ENCODE results near the gene AUNIP. TPM values are rescaled to one million over a fixed set of nuclear protein-coding genes. Genes with fewer than 3 reads are reported as not detected.

The AUNIP gene
- total RNA-seq, 1 experiment from 2014 or later = 7.7 TPM

DNA sequence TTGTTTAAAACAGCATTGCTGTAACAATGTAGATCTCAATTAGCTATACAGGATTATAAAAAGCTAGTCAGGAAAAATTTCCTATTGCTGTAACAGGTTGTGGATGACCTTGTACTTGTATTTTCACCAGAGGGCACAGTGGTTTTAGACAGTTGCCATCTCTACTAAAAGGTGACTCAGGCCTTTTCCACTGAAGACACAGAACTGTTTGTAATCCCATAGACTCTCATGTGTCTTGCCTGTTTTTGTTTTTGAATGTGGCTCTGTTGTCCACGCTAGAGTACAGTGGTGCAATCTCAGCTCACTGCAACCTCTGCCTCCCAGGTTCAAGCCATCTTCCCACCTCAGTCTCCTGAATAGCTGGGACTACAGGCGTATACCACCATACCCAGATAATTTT lies 33.7 kb downstream of the AUNIP start:
- Mint-ChIP-seq H3K36me3 (ENCODE audit: insufficient read depth, unreplicated experiment) (peaks cover 27% of the 10 kb centered on the region), H3K27me3 (ENCODE audit: unreplicated experiment) (no peaks in the 10 kb centered on the region), H3K4me3 (ENCODE audit: low read depth, unreplicated experiment) (no peak overlapping the region), H3K27ac (ENCODE audit: unreplicated experiment) (no peak overlapping the region), H3K9me3 (ENCODE audit: low read depth, unreplicated experiment) (no peaks in the 10 kb centered on the region), H3K4me1 (ENCODE audit: low read depth, unreplicated experiment) (peaks cover 16% of the 10 kb centered on the region)
- TF ChIP-seq, protein P1, sequence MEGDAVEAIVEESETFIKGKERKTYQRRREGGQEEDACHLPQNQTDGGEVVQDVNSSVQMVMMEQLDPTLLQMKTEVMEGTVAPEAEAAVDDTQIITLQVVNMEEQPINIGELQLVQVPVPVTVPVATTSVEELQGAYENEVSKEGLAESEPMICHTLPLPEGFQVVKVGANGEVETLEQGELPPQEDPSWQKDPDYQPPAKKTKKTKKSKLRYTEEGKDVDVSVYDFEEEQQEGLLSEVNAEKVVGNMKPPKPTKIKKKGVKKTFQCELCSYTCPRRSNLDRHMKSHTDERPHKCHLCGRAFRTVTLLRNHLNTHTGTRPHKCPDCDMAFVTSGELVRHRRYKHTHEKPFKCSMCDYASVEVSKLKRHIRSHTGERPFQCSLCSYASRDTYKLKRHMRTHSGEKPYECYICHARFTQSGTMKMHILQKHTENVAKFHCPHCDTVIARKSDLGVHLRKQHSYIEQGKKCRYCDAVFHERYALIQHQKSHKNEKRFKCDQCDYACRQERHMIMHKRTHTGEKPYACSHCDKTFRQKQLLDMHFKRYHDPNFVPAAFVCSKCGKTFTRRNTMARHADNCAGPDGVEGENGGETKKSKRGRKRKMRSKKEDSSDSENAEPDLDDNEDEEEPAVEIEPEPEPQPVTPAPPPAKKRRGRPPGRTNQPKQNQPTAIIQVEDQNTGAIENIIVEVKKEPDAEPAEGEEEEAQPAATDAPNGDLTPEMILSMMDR (IDR thresholded peaks at IDR 0.05; ENCODE audit: unreplicated experiment) = no peak
- CTCF ChIA-PET = no interaction called here
- intact Hi-C loops (cut with micrococcal nuclease; ENCODE audit: unreplicated experiment) = no loop called here
- BruUV-seq (replicated peaks) = no TSS peak
- no peak for DNase-seq

DNA sequence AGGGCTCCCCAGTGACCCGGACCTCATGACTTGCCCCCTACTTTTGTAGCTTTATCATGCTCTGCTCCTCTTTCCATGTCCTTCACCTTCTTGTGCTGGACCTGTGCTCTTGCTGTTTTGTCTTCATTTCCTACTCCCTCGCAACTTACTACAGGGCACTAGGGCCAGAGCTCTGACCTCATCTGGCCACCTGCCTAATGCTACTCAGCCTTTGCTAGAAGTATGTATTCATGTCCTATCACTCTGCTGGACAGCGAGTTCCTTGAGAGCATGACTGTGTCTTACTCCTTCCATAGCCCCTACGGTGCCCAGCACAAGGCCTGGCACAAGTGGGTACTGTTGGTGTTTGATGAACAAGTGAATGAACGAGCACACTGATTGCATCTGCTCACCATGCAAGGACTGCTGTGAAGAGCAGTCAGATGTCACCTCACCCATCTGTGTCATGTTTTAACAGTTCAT lies 37.6 kb downstream of the AUNIP start:
- H3K4me3 Mint-ChIP-seq (ENCODE audit: low read depth, unreplicated experiment) = peak overlapping the region; percentile 77
- H3K9me3 Mint-ChIP-seq (ENCODE audit: low read depth, unreplicated experiment) = no peaks in the 10 kb centered on the region
- peak overlapping the region; percentile 64 for H3K27ac Mint-ChIP-seq (ENCODE audit: unreplicated experiment)
- H3K4me1 Mint-ChIP-seq (ENCODE audit: low read depth, unreplicated experiment) = peaks cover 32% of the 10 kb centered on the region
- CTCF ChIA-PET = interaction anchor here (0.6 kb wide), 1 partner anchor 16 kb away, joined by 3 read pairs; no protein-coding TSS in a partner anchor
- no TSS peak for BruUV-seq (replicated peaks)
- intact Hi-C loops (cut with micrococcal nuclease; ENCODE audit: unreplicated experiment) = no loop called here
- peaks cover 41% of the 10 kb centered on the region for H3K36me3 Mint-ChIP-seq (ENCODE audit: insufficient read depth, unreplicated experiment)
- H3K27me3 Mint-ChIP-seq (ENCODE audit: unreplicated experiment) = no peaks in the 10 kb centered on the region
- no peak for DNase-seq
- TF ChIP-seq, protein P1 (IDR thresholded peaks at IDR 0.05; ENCODE audit: unreplicated experiment) = no peak

DNA sequence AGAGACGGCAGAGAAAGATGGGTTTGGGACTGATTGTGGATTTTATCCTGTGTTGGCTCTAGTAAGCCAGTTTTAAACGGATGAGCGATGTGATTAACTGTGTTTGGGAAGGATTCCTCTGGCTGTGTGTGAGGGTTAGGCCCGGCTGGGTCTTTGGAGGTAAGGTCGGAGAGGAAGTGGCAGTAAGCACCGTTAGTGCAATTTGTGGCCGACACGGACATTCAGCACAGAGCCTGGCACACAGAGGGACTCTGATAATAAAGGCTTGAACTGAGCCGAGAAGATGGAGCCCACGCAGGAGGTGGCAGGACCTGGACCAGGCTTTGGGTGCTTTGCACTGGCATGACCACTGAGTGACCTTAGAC lies 38.2 kb downstream of the AUNIP start:
- Mint-ChIP-seq H3K27ac (ENCODE audit: unreplicated experiment) (peak overlapping the region; percentile 64), H3K27me3 (ENCODE audit: unreplicated experiment) (no peaks in the 10 kb centered on the region), H3K9me3 (ENCODE audit: low read depth, unreplicated experiment) (no peaks in the 10 kb centered on the region), H3K4me1 (ENCODE audit: low read depth, unreplicated experiment) (peaks cover 32% of the 10 kb centered on the region), H3K36me3 (ENCODE audit: insufficient read depth, unreplicated experiment) (peaks cover 41% of the 10 kb centered on the region), H3K4me3 (ENCODE audit: low read depth, unreplicated experiment) (peak overlapping the region; percentile 77)
- no peak for DNase-seq
- no TSS peak for BruUV-seq (replicated peaks)
- TF ChIP-seq, protein P1 (IDR thresholded peaks at IDR 0.05; ENCODE audit: unreplicated experiment) = no peak
- intact Hi-C loops (cut with micrococcal nuclease; ENCODE audit: unreplicated experiment) = no loop called here
- CTCF ChIA-PET = no interaction called here

DNA sequence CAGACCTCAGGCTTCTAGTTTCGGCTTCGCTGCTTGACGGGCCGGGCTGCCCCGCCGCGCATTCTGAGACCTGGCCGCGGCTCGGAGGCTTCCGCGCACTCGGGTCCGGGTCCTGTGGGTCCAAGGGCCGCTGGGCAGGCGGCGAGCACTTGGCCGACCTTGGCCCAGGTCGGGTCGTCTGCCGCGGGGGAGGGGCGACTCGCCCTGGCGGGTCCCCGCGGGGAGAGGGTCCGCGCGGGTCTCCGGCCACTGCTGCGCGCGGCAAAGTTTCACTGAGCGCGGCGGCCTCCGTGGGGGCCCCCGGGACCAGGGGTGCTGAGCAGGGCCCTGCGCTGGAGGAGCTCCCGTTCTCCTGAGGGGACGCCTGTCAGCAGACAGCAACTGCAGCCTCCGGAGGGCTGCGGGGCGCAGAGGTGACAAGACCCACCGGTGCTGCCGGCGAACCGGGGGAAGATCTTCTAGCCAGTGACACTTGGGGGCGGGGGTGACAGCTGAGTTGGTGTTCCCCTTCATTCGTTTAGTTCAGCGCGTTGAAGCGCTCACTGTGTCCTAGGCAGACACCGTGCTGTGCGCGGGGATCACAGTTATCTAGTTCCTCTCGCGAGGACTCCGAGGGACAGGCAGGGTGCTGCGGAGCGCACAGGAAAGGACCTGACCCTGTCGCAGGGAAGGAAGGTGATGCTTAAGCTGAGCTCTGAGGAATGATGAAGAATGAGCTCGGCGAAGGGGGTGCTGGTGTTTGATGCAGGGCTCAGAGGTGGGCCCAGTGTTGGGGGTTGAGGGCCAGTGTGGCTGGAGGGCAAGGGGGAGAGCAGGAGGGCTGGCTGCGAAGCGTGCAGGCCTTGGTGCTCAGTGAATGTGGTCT lies 38.8 kb downstream of the AUNIP start:
- Mint-ChIP-seq H3K9me3 (ENCODE audit: low read depth, unreplicated experiment) (no peaks in the 10 kb centered on the region), H3K4me3 (ENCODE audit: low read depth, unreplicated experiment) (peak overlapping the region; percentile 77), H3K36me3 (ENCODE audit: insufficient read depth, unreplicated experiment) (peaks cover 41% of the 10 kb centered on the region), H3K27ac (ENCODE audit: unreplicated experiment) (peak overlapping the region; percentile 64), H3K4me1 (ENCODE audit: low read depth, unreplicated experiment) (peaks cover 32% of the 10 kb centered on the region), H3K27me3 (ENCODE audit: unreplicated experiment) (no peaks in the 10 kb centered on the region)
- TF ChIP-seq, protein P1 (IDR thresholded peaks at IDR 0.05; ENCODE audit: unreplicated experiment) = no peak
- BruUV-seq (replicated peaks) = no TSS peak
- CTCF ChIA-PET = interaction anchor here (1.0 kb wide), 1 partner anchor 177 kb away, joined by 4 read pairs; the partner anchor contains the start of gene PAFAH2
- peak; percentile 31 for DNase-seq
- intact Hi-C loops (cut with micrococcal nuclease; ENCODE audit: unreplicated experiment) = no loop called here
